Progenitor cell of endocrine pancreas (in vitro differentiated cells): Measurements from ENCODE around the gene SLC4A2. TPM values are rescaled to one million over a fixed set of nuclear protein-coding genes. Genes with fewer than 3 reads are reported as not detected.

Experiments
- DNase-seq: peaks from one replicate; pipeline ENCODE4 v3.0.0; 2021; ENCODE audit warnings: low spot score; ENCODE audit not compliant: unreplicated experiment
- H3K27ac Mint-ChIP-seq: 2 replicates; pipeline ENCODE4 v1.8.0; 2021; ENCODE audit warnings: mild to moderate bottlenecking, moderate library complexity, mixed read lengths
- H3K27me3 Mint-ChIP-seq: 2 replicates; pipeline ENCODE4 v1.8.0; 2021; ENCODE audit warnings: mixed read lengths
- H3K36me3 Mint-ChIP-seq: 2 replicates; pipeline ENCODE4 v1.8.0; 2022; ENCODE audit warnings: mixed read lengths; ENCODE audit not compliant: insufficient read depth
- H3K4me1 Mint-ChIP-seq: 2 replicates; pipeline ENCODE4 v1.8.0; 2021; ENCODE audit warnings: low read depth, mixed read lengths
- H3K4me3 Mint-ChIP-seq: 2 replicates; pipeline ENCODE4 v1.8.0; 2021; ENCODE audit warnings: low read depth, mild to moderate bottlenecking, moderate library complexity, mixed read lengths
- H3K9me3 Mint-ChIP-seq: 2 replicates; pipeline ENCODE4 v1.8.0; 2021; ENCODE audit warnings: low read depth, mixed read lengths
- total RNA-seq: library from RNA; stranded (reverse); gene quantifications from 2 replicates; pipeline ENCODE4 v1.2.1, GENCODE V29; 2021
- TF ChIP-seq, protein P1 (sequence below): fragments of 200-600 bp; sonication (generic); IDR thresholded peaks from one replicate; pipeline ENCODE4 v1.5.0; 2021; ENCODE audit warnings: antibody characterized with exemption, mild to moderate bottlenecking; ENCODE audit not compliant: unreplicated experiment

SLC4A2 gene
- total RNA-seq, 1 donor from 2014 or later: 213 TPM

DNA sequence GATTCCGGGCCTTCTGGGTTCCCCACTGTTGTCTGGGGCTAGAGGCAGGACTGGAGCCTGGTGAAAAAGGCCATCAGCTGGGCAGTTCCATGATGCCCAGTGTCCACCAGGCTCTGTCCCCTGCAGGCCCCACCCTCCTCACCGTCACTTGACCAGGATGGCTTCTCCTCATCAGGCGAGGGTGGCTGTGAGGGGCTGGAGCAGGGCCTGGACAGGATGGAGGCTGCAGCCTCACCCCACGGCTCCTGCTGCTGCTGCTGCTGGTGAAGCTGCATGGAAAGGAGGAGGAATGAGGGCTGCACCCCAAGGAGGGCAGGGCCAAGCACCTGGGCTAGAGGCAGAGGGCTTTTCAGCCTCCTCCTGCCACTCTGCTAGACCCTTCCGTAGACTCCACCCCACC lies 43.4 kb upstream of the SLC4A2 start:
- TF ChIP-seq, protein P1, sequence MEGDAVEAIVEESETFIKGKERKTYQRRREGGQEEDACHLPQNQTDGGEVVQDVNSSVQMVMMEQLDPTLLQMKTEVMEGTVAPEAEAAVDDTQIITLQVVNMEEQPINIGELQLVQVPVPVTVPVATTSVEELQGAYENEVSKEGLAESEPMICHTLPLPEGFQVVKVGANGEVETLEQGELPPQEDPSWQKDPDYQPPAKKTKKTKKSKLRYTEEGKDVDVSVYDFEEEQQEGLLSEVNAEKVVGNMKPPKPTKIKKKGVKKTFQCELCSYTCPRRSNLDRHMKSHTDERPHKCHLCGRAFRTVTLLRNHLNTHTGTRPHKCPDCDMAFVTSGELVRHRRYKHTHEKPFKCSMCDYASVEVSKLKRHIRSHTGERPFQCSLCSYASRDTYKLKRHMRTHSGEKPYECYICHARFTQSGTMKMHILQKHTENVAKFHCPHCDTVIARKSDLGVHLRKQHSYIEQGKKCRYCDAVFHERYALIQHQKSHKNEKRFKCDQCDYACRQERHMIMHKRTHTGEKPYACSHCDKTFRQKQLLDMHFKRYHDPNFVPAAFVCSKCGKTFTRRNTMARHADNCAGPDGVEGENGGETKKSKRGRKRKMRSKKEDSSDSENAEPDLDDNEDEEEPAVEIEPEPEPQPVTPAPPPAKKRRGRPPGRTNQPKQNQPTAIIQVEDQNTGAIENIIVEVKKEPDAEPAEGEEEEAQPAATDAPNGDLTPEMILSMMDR: no peak
- no peak for DNase-seq
- no peak overlapping the region for H3K4me3 Mint-ChIP-seq
- no peaks in the 10 kb centered on the region for H3K9me3 Mint-ChIP-seq
- peaks cover 87% of the 10 kb centered on the region for H3K27me3 Mint-ChIP-seq
- no peaks in the 10 kb centered on the region for H3K36me3 Mint-ChIP-seq
- H3K27ac Mint-ChIP-seq: no peak overlapping the region
- peaks cover 7% of the 10 kb centered on the region for H3K4me1 Mint-ChIP-seq

DNA sequence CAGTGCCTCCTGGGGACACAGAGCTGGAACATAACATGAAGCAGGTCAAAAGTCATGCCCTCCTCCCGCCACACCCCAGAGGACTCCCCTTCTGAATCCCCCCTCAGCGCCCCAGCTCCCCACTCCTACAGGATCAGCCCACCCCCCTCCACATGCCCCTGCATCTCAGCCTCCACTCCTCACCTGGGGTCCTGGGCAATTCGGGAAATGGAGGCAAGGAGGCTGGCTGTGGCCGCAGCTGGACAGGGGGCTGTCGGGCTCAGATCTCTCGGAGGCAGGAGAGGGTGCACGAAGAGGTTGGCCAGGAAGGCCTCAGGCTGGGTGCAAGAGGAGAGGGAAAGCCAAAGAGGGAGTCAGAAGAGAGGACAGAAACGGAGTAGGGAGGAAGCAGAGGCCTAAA lies 42.9 kb upstream of the SLC4A2 start:
- H3K27ac Mint-ChIP-seq: no peak overlapping the region
- H3K27me3 Mint-ChIP-seq: peaks cover 90% of the 10 kb centered on the region
- no peaks in the 10 kb centered on the region for H3K9me3 Mint-ChIP-seq
- no peaks in the 10 kb centered on the region for H3K36me3 Mint-ChIP-seq
- no peak for DNase-seq
- TF ChIP-seq, protein P1: no peak
- peaks cover 7% of the 10 kb centered on the region for H3K4me1 Mint-ChIP-seq
- H3K4me3 Mint-ChIP-seq: no peak overlapping the region

DNA sequence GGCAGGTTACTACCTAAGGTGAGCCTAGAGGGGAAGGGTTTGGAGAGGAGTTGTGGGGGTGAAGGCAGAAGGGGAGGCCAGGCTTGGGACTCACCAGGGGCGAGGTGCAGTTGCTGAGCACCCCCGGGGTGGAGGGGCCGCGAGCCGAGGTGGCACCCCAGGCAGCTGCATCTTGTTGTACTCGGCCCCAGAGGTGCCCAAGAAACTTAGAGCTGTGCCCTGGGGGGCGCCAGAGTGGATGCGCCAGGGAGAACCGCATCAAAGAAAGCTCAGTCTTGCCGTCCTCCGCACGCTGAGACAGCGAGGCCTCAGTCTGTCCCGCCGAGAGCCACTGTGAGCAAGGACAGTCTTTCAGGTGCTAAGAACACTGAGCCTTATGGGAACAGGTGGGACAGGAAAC lies 42.4 kb upstream of the SLC4A2 start:
- H3K4me1 Mint-ChIP-seq: peaks cover 7% of the 10 kb centered on the region

DNA sequence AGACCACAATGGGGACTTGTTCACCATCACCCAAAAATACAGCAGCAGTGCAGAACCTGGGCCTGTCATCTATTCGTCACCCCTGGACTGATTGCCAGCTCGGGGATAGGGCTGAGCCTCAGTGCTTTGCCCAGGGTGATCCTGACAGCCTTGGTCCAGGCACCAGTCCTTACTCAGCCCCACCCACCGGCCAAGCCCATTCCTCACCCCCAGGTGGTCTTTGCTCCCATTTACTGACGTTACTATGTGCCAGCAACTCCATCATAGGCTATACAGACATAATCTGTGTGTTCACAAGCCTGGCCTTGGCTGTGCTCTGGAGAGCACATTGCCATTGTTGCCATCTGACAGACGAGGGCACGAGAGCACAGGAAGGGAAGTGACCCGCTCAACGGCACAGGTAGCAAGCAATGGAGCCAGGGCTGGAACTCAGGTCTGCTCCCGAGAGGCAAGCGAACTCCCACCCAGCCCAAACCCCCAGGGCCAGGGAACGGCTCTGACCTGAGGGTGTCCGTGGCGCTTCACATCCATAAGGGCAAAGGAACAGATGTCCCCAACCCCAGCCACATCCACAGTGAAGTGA lies 41.9 kb upstream of the SLC4A2 start:
- H3K4me1 Mint-ChIP-seq: peaks cover 7% of the 10 kb centered on the region

More for the DNA sequence above, 42.4 kb upstream of the SLC4A2 start:
- Mint-ChIP-seq H3K36me3 (no peaks in the 10 kb centered on the region), H3K27ac (no peak overlapping the region), H3K27me3 (peaks cover 91% of the 10 kb centered on the region), H3K4me3 (no peak overlapping the region), H3K9me3 (no peaks in the 10 kb centered on the region)
- TF ChIP-seq, protein P1: no peak
- no peak for DNase-seq

DNA sequence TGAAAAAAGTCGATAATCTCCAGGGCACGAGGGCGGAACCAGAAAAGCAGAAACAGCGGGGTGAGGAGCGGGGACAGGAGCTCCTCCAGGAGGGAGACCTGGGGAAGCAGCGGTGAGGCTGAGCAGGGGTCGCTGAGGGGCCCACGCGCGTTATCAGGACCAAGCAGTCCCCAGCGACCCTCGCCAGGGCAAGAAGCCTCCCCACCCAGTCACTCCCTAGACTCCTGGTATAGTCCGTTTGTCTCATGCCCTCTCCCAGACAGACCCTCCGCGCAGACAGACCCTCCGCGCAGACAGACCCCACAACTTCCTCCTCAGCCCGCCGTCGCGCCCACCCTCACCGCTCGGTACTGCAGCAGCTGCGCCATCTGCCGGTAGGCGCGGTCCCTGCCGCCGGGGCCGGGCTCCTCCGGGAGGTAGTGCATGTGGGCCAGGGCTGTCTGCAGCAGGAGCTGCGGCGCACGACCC lies 41.4 kb upstream of the SLC4A2 start:
- Mint-ChIP-seq H3K27ac (peak overlapping the region; percentile 56), H3K27me3 (peaks cover 85% of the 10 kb centered on the region), H3K9me3 (no peaks in the 10 kb centered on the region), H3K4me3 (peak overlapping the region; percentile 57), H3K4me1 (peaks cover 5% of the 10 kb centered on the region), H3K36me3 (no peaks in the 10 kb centered on the region)
- peak; percentile 81 for DNase-seq
- TF ChIP-seq, protein P1: peak; percentile 93

More for the DNA sequence above, 41.9 kb upstream of the SLC4A2 start:
- H3K27me3 Mint-ChIP-seq: peaks cover 87% of the 10 kb centered on the region
- H3K36me3 Mint-ChIP-seq: no peaks in the 10 kb centered on the region
- H3K27ac Mint-ChIP-seq: no peak overlapping the region
- TF ChIP-seq, protein P1: no peak
- peak overlapping the region; percentile 31 for H3K4me3 Mint-ChIP-seq
- no peak for DNase-seq
- no peaks in the 10 kb centered on the region for H3K9me3 Mint-ChIP-seq
